ENCODE data around the gene KIAA1671.

The KIAA1671 gene

DNA sequence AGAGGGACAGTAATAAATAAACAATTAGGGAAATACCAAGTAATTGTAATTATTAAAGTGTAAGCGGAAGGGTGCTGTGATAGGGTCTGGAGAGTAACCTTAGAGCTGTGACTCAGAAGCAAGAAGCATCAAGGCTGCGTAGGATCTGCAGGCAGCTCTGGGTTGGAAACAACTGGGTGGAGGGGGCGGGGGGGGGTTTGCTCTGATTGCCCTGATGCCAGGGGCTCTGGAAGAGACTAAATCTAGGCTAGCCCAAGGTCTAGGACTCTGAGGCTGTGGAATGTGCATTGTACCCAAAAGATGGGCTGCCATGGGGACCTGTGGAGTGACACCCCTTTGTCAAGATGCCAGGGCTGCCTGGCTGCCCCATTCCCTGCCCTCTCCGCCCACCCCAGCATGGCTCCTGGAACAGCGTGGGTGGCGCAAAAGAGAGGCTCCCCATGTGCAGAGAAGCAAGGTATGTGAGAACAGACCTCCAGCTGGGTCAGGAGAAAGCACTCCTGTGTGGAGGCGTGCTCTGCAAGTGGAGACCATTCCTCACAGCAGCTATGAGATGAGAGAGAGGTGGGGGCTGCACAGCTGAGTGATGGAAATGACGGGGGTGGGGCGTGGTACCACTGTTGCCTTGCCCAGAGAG lies 146.0 kb downstream of the KIAA1671 start:
- Histone ChIP-seq H3K9me3 (ENCODE audit: control extremely low read depth in 1 of 5, control insufficient read depth in 4 of 5, insufficient read depth in 2 of 5, low read depth in 1 of 5, low read length in 4 of 5) (no peaks in the 10 kb centered on the region), H3K27me3 (replicated peaks in 2 of 5; ENCODE audit: control insufficient read depth in 4 of 5, insufficient read depth in 5 of 5, low read length in 4 of 5) (no peaks in the 10 kb centered on the region), H3K4me3 (ENCODE audit: control insufficient read depth in 1 of 7, extremely low read depth in 1 of 7, insufficient read depth in 4 of 7, low read depth in 2 of 7, low read length in 6 of 7) (no peak overlapping the region), H3K4me1 (ENCODE audit: control extremely low read depth in 1 of 4, control insufficient read depth in 4 of 4, insufficient read depth in 4 of 4, low read length in 3 of 4) (no peaks in the 10 kb centered on the region), H3K36me3 (ENCODE audit: control insufficient read depth in 4 of 4, insufficient read depth in 4 of 4, low read length in 3 of 4) (no peaks in the 10 kb centered on the region), H3K27ac (ENCODE audit: insufficient read depth in 1 of 2, low read depth in 1 of 2, low read length in 2 of 2, poor library complexity in 1 of 2, severe bottlenecking in 2 of 2) (no peak overlapping the region)
- no peak for DNase-seq
- CTCF ChIA-PET: no interaction called here
- POLR2A ChIA-PET: no interaction called here
- 99% methylated on average over 7 of the region's 9 CpGs for WGBS (ENCODE audit: insufficient coverage)

DNA sequence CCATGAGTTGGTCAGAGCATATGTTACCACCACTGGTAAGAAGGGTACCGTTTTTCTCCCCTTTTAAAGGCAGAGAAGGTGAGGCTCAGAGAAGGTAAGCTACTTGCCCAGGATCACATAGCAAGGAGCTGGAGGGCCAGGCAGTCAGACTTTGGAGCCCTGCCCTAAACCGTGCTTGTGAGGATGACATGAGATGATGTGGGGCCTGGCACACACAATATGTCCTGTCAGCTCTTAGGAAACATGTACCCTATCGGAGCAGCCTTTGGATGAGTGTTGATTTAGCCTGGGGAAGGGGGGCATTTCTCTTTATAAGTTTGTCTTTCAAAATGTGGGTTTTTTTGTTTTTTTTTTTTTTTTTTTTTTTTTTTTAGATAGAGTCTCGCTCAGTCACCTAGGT lies 146.7 kb downstream of the KIAA1671 start:
- no peak for DNase-seq
- Histone ChIP-seq H3K36me3 (ENCODE audit: control insufficient read depth in 4 of 4, insufficient read depth in 4 of 4, low read length in 3 of 4) (no peaks in the 10 kb centered on the region), H3K27me3 (replicated peaks in 2 of 5; ENCODE audit: control insufficient read depth in 4 of 5, insufficient read depth in 5 of 5, low read length in 4 of 5) (no peaks in the 10 kb centered on the region), H3K9me3 (ENCODE audit: control extremely low read depth in 1 of 5, control insufficient read depth in 4 of 5, insufficient read depth in 2 of 5, low read depth in 1 of 5, low read length in 4 of 5) (no peaks in the 10 kb centered on the region), H3K4me3 (ENCODE audit: control insufficient read depth in 1 of 7, extremely low read depth in 1 of 7, insufficient read depth in 4 of 7, low read depth in 2 of 7, low read length in 6 of 7) (no peak overlapping the region), H3K27ac (ENCODE audit: insufficient read depth in 1 of 2, low read depth in 1 of 2, low read length in 2 of 2, poor library complexity in 1 of 2, severe bottlenecking in 2 of 2) (no peak overlapping the region), H3K4me1 (ENCODE audit: control extremely low read depth in 1 of 4, control insufficient read depth in 4 of 4, insufficient read depth in 4 of 4, low read length in 3 of 4) (no peaks in the 10 kb centered on the region)
- POLR2A ChIA-PET: no interaction called here
- WGBS (ENCODE audit: insufficient coverage): 100% methylated on average over 1 of the region's 4 CpGs
- CTCF ChIA-PET: no interaction called here

DNA sequence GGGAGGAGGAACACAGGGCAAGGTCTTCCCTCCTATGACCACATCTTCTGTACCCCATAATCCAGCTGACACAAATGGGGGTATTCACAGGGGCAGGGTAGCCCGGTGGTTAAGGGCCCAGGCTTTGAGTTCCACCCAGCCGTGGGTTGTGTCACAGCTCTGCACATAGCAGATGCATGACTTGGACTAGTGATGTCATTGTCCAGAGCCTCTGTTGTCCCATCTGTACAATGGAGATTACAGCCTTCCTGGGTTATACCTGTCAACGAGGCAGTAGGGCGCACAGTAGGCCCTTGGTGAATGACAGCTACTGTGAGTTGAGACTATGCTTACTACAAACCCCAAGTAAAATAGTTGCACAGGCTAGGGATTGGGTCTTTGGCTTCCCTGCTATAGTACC lies 147.9 kb downstream of the KIAA1671 start:
- Histone ChIP-seq H3K27ac (ENCODE audit: insufficient read depth in 1 of 2, low read depth in 1 of 2, low read length in 2 of 2, poor library complexity in 1 of 2, severe bottlenecking in 2 of 2) (no peak overlapping the region), H3K36me3 (ENCODE audit: control insufficient read depth in 4 of 4, insufficient read depth in 4 of 4, low read length in 3 of 4) (no peaks in the 10 kb centered on the region), H3K9me3 (ENCODE audit: control extremely low read depth in 1 of 5, control insufficient read depth in 4 of 5, insufficient read depth in 2 of 5, low read depth in 1 of 5, low read length in 4 of 5) (no peaks in the 10 kb centered on the region), H3K4me3 (ENCODE audit: control insufficient read depth in 1 of 7, extremely low read depth in 1 of 7, insufficient read depth in 4 of 7, low read depth in 2 of 7, low read length in 6 of 7) (no peak overlapping the region), H3K4me1 (ENCODE audit: control extremely low read depth in 1 of 4, control insufficient read depth in 4 of 4, insufficient read depth in 4 of 4, low read length in 3 of 4) (no peaks in the 10 kb centered on the region), H3K27me3 (replicated peaks in 2 of 5; ENCODE audit: control insufficient read depth in 4 of 5, insufficient read depth in 5 of 5, low read length in 4 of 5) (no peaks in the 10 kb centered on the region)
- POLR2A ChIA-PET: no interaction called here
- 98% methylated on average over 4 of the region's 4 CpGs for WGBS (ENCODE audit: insufficient coverage)
- DNase-seq: no peak
- CTCF ChIA-PET: no interaction called here

DNA sequence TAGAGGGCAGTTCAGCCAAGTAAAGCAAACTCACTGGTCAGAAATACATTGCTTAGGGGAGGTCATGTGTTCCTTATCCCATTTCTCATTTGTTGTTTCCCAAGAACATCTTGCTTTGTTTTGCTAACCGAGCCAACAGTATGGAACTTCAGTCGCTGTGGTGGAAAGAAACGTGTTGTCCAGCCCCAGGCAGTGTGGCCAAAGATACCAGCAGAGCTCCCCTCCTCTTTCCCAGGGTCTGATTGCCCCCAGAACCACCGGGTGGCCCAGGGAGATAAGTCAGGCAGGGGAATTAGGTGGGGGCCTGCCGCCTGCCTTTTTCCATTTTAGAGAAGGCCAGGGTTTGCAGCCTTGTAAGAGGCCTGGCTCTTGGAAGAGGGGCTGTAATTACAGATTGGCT lies 148.4 kb downstream of the KIAA1671 start:
- Histone ChIP-seq H3K4me3 (ENCODE audit: control insufficient read depth in 1 of 7, extremely low read depth in 1 of 7, insufficient read depth in 4 of 7, low read depth in 2 of 7, low read length in 6 of 7) (no peak overlapping the region), H3K4me1 (ENCODE audit: control extremely low read depth in 1 of 4, control insufficient read depth in 4 of 4, insufficient read depth in 4 of 4, low read length in 3 of 4) (no peaks in the 10 kb centered on the region), H3K36me3 (ENCODE audit: control insufficient read depth in 4 of 4, insufficient read depth in 4 of 4, low read length in 3 of 4) (no peaks in the 10 kb centered on the region), H3K9me3 (ENCODE audit: control extremely low read depth in 1 of 5, control insufficient read depth in 4 of 5, insufficient read depth in 2 of 5, low read depth in 1 of 5, low read length in 4 of 5) (no peaks in the 10 kb centered on the region), H3K27me3 (replicated peaks in 2 of 5; ENCODE audit: control insufficient read depth in 4 of 5, insufficient read depth in 5 of 5, low read length in 4 of 5) (no peaks in the 10 kb centered on the region), H3K27ac (ENCODE audit: insufficient read depth in 1 of 2, low read depth in 1 of 2, low read length in 2 of 2, poor library complexity in 1 of 2, severe bottlenecking in 2 of 2) (no peak overlapping the region)
- DNase-seq: peak; percentile 31 to 72 (median 53)
- ChIA-PET POLR2A (no interaction called here), CTCF (no interaction called here)
- 100% methylated on average over 2 of the region's 5 CpGs for WGBS (ENCODE audit: insufficient coverage)

DNA sequence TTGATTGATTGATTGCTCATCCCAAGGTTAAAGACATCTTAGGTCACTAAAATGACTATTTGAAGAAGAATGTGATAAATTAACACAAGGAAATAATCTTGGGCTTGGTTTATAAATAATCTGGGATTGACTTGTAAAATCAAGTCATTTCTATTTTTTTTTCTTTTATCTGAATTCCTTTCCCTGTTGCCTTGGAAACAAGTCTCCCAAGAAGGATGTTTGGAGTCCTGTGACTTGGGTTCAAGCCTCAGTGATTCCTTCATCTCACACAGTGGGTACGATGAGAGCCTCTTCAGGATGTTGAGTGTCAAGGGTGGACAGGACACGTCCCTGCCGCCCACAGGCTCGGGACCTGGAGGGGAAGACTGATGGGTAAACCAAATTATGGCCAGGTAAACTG lies 149.0 kb downstream of the KIAA1671 start:
- Histone ChIP-seq H3K4me1 (ENCODE audit: control extremely low read depth in 1 of 4, control insufficient read depth in 4 of 4, insufficient read depth in 4 of 4, low read length in 3 of 4) (no peaks in the 10 kb centered on the region), H3K4me3 (ENCODE audit: control insufficient read depth in 1 of 7, extremely low read depth in 1 of 7, insufficient read depth in 4 of 7, low read depth in 2 of 7, low read length in 6 of 7) (no peak overlapping the region), H3K36me3 (ENCODE audit: control insufficient read depth in 4 of 4, insufficient read depth in 4 of 4, low read length in 3 of 4) (no peaks in the 10 kb centered on the region), H3K27me3 (replicated peaks in 2 of 5; ENCODE audit: control insufficient read depth in 4 of 5, insufficient read depth in 5 of 5, low read length in 4 of 5) (no peaks in the 10 kb centered on the region), H3K9me3 (ENCODE audit: control extremely low read depth in 1 of 5, control insufficient read depth in 4 of 5, insufficient read depth in 2 of 5, low read depth in 1 of 5, low read length in 4 of 5) (no peaks in the 10 kb centered on the region), H3K27ac (ENCODE audit: insufficient read depth in 1 of 2, low read depth in 1 of 2, low read length in 2 of 2, poor library complexity in 1 of 2, severe bottlenecking in 2 of 2) (no peak overlapping the region)
- DNase-seq: no peak
- POLR2A ChIA-PET: no interaction called here
- CTCF ChIA-PET: no interaction called here
- 83% methylated on average over 4 of the region's 4 CpGs for WGBS (ENCODE audit: insufficient coverage)

DNA sequence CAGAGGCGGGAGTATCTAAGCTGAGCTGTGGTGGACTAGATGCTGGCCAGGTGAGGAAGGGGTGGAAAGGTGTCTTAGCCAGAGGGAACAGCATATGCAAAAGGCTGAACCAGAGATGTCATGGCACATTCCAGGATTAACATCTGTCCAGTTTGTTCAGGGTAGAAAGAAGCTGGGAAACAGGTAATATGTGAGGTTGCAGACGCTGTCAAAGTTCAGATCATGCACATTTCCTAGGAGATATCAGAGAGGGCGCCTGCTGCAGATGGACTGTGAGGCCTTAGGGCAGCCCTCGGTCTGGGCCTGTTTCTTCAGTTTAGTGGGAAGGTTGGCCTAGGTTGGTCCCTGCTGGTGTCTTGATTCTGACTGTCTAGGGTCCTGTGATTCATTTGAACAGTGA lies 149.5 kb downstream of the KIAA1671 start:
- no peak for DNase-seq
- WGBS (ENCODE audit: insufficient coverage): 100% methylated on average over 4 of the region's 4 CpGs
- Histone ChIP-seq H3K27ac (ENCODE audit: insufficient read depth in 1 of 2, low read depth in 1 of 2, low read length in 2 of 2, poor library complexity in 1 of 2, severe bottlenecking in 2 of 2) (no peak overlapping the region), H3K4me1 (ENCODE audit: control extremely low read depth in 1 of 4, control insufficient read depth in 4 of 4, insufficient read depth in 4 of 4, low read length in 3 of 4) (no peaks in the 10 kb centered on the region), H3K4me3 (ENCODE audit: control insufficient read depth in 1 of 7, extremely low read depth in 1 of 7, insufficient read depth in 4 of 7, low read depth in 2 of 7, low read length in 6 of 7) (no peak overlapping the region), H3K9me3 (ENCODE audit: control extremely low read depth in 1 of 5, control insufficient read depth in 4 of 5, insufficient read depth in 2 of 5, low read depth in 1 of 5, low read length in 4 of 5) (no peaks in the 10 kb centered on the region), H3K27me3 (replicated peaks in 2 of 5; ENCODE audit: control insufficient read depth in 4 of 5, insufficient read depth in 5 of 5, low read length in 4 of 5) (no peaks in the 10 kb centered on the region), H3K36me3 (ENCODE audit: control insufficient read depth in 4 of 4, insufficient read depth in 4 of 4, low read length in 3 of 4) (no peaks in the 10 kb centered on the region)
- POLR2A ChIA-PET: no interaction called here
- CTCF ChIA-PET: no interaction called here

DNA sequence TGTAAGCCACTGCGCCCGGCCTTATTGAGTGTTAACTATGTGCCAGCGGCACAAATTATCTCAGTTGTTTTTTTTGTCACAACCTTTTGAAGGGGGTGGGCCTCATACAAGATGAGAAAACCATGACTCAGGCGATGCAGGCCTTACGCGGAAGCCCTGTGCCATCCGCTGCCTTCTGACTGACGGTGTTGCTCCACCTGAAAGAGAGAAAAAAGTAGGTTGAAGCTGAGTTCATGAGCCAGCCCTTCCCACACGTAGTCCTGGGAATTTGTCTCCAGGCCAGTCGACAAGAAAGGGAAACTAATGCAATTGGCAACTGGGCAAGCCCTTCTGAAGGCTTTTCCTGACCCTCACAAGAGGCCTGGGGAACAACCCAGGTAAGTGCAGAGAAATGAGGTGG lies 150.2 kb downstream of the KIAA1671 start:
- no peaks in the 10 kb centered on the region for H3K9me3 ChIP-seq (ENCODE audit: control extremely low read depth in 1 of 5, control insufficient read depth in 4 of 5, insufficient read depth in 2 of 5, low read depth in 1 of 5, low read length in 4 of 5)
- no peaks in the 10 kb centered on the region for H3K4me1 ChIP-seq (ENCODE audit: control extremely low read depth in 1 of 4, control insufficient read depth in 4 of 4, insufficient read depth in 4 of 4, low read length in 3 of 4)
- H3K36me3 ChIP-seq (ENCODE audit: control insufficient read depth in 4 of 4, insufficient read depth in 4 of 4, low read length in 3 of 4): no peaks in the 10 kb centered on the region
- no peak overlapping the region for H3K27ac ChIP-seq (ENCODE audit: insufficient read depth in 1 of 2, low read depth in 1 of 2, low read length in 2 of 2, poor library complexity in 1 of 2, severe bottlenecking in 2 of 2)
- H3K27me3 ChIP-seq (replicated peaks in 2 of 5; ENCODE audit: control insufficient read depth in 4 of 5, insufficient read depth in 5 of 5, low read length in 4 of 5): no peaks in the 10 kb centered on the region
- DNase-seq: no peak
- H3K4me3 ChIP-seq (ENCODE audit: control insufficient read depth in 1 of 7, extremely low read depth in 1 of 7, insufficient read depth in 4 of 7, low read depth in 2 of 7, low read length in 6 of 7): no peak overlapping the region
- ChIA-PET CTCF (no interaction called here), POLR2A (no interaction called here)
- 98% methylated on average over 10 of the region's 10 CpGs for WGBS (ENCODE audit: insufficient coverage)

Data from common myeloid progenitor, CD34-positive (primary cell).